ENCODE measurements around the gene TCERG1L.

DNA sequence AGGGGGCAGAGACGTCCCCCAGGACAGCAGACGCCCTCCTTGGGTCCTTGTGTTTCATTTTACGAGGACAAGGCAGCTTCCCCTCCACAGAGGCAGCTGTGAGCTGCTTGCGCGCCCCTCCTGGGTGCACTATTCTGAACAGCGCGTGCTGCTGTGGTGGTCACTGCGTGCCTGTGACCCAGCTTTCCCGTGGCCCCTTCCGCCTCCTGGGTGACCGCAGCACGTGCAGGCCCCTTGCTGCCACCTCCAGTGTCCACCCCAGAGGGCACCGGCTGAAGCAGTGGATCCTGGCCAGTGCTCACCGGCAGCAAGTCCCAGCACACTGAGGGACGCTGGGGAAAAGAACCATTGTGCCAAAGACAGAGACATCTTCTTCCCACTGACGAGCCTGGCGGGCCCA lies 81.4 kb downstream of the TCERG1L start:
- TF ChIP-seq EZH2 (IDR thresholded peaks at IDR 0.05; ENCODE audit: insufficient read depth, poor library complexity, severe bottlenecking), result no peak
- no peak for TF ChIP-seq EZH2phosphoT487 (IDR thresholded peaks at IDR 0.05; ENCODE audit: insufficient read depth, low read depth)
